Activated CD8-positive, alpha-beta memory T cell treated with anti-CD3 and anti-CD28 coated beads for 24 hours (primary cell): ENCODE measurements around the gene HSPBP1.
A peak's percentile ranks its signal among the peaks of the same experiment; 100 is the strongest.
"Not testable (repeated sequence)": the region's sequence is repeated elsewhere in the genome, so short reads cannot be mapped to it uniquely, and the experiment has no call there.

Source experiments
- DNase-seq: peaks from one replicate; pipeline ENCODE4 v3.0.0-alpha.2; 2020

The HSPBP1 gene, protein sequence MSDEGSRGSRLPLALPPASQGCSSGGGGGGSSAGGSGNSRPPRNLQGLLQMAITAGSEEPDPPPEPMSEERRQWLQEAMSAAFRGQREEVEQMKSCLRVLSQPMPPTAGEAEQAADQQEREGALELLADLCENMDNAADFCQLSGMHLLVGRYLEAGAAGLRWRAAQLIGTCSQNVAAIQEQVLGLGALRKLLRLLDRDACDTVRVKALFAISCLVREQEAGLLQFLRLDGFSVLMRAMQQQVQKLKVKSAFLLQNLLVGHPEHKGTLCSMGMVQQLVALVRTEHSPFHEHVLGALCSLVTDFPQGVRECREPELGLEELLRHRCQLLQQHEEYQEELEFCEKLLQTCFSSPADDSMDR

GRCh38 chr19:55279770-55280643, at the start of gene HSPBP1:
Gene HSPBP1 (minus strand): TSS chr19:55280110. CDS start chr19:55279608, 502 bp downstream.
- peak; percentile 99 for DNase-seq

DNA sequence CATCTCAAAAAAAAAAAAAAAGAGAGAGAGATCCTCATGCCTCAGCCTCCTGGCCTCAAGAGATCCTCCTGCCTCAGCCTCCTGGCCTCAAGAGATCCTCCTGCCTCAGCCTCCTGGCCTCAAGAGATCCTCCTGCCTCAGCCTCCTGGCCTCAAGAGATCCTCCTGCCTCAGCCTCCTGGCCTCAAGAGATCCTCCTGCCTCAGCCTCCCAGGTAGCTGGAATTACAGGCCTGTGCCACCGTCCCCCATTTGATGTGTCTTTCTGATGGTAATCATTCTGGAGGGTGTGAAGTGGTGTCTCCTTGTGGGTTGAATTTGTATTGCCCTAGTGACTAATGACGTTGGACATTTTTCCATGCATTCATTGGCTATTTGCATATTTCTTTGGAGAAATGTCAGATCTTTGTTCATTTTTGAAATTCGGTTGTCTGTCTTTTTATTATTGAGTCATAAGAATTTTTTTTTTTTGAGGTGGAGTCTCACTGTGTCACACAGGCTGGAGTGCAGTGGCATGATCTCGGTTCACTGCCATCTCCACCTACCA, 48.9 kb upstream of the HSPBP1 start:
- not testable (repeated sequence) for DNase-seq

DNA sequence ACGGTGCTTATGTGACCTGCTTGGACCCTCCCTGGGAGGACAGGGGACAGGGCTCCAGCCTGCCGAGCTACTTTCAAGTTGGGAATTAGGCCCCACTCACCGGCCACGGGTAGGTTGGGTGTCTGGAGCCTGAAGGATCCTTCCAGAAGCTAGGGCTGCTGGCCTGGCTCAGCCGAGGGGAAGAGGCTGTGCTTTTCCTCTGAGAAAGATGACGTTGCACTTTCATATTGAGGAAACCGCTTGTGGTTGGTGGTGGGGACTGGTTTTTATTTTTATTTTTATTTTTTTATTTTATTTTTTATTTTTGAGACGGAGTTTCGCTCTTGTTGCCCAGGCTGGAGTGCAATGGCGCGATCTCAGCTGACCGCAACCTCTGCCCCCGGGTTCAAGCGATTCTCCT, 45.3 kb upstream of the HSPBP1 start, which contains the start of gene TMEM150B:
Gene TMEM150B, minus strand, starts transcription at position 170 of the 400 bp plus-strand sequence. CDS start 4,305 bp downstream, outside the sequence.
- DNase-seq: no peak

DNA sequence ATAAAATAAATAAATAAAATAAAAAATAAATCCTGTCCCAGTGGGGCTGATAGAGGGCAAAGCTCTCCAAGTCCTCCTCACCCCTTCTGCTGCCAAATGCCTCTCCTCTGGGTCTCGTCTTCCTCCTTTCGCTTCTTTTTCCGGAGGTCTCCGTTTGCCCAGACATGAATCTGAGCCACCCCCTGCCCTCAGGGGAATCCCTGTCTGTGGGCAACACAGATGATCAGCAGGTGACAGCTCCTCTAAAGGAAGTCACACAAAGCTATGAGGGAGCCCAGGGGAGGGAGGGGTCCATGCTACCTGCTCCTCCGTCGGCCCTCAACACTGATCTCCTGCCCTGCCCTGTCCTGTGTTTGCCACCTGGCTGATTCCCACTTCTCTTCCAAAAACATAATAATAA, 44.8 kb upstream of the HSPBP1 start:
- DNase-seq: no peak

GRCh38 chr19:55322204-55322885, 42.4 kb upstream of the HSPBP1 start:
- no peak for DNase-seq

DNA sequence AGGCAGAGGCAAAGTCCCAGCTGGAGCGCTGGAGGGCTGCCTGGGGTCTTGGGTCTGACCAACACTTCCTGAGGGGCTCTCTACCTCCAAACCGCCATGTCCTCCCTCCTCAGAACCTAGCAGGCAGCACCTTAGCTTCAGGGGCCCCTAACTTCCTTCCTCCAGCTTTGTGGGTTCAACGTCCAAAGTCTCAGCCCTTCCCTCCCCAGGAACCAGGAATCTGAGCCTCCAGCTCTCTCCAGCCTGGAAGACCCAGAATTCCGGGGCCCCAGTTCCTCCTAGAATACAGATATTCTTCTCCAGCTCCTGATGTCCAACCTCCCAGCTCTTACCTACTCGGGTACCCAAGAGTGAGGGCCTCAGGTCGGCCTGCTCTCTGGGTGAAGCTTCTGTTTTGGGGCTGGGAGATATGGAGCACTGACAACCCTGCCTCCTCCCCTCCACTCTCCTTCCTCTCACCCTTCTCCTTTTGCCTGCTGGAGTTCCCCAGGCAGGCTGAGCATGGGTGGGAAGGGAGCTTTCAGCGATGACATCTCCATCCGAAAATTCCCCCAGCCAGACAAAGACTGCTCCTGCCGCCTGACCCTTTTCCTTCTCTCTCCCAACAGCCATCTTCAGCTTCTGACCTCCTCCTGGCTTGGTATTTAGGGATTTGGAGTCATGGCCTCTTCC, 41.7 kb upstream of the HSPBP1 start:
- no peak for DNase-seq

- DNase-seq: no peak
Observed at GRCh38 chr19:55320844-55321419, 41.0 kb upstream of the HSPBP1 start.

GRCh38 chr19:55319785-55320184, 39.9 kb upstream of the HSPBP1 start:
- DNase-seq: no peak

DNA sequence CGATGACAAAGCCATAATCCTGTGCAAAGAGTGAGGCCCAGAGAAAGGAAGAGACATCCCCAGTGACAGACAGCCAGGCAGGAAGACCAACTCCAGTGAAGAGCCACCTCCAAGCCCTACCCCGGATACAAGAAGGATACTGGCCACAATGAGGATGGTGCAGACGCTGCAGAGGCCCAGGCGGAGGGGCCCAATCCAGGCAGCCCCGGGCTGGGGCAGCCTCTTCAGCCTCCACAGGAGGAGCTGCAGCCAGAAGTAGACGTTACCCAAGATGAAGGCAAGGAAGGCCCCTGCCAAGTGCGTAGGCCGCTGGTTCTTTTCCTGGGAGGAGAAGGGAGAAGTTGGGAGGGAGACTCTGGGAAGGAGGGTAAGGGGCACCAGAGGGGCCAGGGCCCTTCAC, 36.7 kb upstream of the HSPBP1 start:
- DNase-seq: no peak

DNA sequence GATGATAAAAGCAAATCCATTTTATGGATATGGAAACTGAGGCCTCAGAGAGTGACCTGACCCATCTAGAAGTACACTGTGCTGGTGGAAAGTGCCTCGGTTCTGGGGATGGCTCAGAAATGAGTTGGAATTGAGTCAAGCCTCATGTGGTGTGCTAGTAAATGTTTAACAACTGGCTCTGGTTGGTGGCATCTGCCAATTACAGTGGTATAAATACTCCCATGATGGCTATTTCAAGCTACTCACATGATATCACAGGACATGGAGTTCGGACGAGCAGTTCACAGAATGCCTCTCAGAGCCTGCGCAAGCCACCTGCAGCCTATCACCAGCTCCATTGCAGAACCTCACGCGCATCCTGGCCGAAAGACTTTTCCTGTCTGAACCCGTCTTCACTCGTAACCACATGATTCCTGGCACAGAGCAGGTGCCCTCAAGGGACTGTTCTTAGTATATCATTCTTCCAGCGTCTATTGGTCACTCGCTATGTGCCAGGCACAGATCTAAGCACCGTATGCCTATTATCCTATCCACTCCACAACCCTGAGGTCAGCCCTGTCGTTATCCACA, 36.1 kb upstream of the HSPBP1 start:
- DNase-seq: no peak

DNA sequence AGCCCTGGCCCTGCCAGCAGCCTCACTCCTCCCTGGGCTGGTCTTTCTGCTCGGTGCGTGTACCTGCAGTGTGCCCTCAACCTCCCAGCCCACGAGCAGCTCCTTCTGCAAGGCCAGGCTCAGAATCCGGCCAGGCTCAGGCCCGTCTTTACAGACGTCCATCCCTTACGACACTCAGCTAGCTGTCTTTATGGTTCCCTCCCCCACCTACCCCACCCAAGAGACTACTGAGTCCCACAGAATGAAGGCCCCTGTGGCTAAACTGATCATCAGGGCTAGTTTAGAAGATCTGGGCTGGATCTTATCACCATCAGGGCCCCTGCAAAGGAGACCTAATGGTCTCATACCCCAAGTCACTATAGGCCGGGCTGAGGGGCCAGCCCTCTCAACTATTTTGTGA, 34.5 kb upstream of the HSPBP1 start:
- no peak for DNase-seq

GRCh38 chr19:55312621-55313512, 33.0 kb upstream of the HSPBP1 start:
- DNase-seq: no peak

- no peak for DNase-seq
Observed at GRCh38 chr19:55311797-55312196, 31.9 kb upstream of the HSPBP1 start.

DNA sequence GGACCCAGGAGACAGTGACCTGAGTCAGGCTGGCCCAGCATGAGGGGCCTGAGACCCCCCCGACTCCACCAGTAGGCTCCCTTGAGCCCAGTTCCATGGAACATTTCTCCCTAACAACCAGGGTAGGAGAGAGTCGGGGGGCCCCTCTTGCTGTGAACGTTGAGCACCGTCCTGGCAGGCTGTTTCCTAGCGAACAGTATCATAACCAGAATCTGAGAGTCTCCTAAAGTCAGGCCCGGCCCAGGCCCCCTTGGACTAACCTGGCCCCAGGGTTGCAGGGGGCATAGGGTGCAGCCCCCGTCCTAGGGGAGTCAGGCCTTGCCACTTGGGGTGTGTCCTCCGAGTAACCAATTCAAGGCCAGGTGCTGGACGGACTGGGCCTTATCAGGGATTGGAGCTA, 31.5 kb upstream of the HSPBP1 start:
- no peak for DNase-seq

GRCh38 chr19:55310498-55310897, 30.6 kb upstream of the HSPBP1 start:
- no peak for DNase-seq

- no peak for DNase-seq
Observed at GRCh38 chr19:55309448-55309847, 29.5 kb upstream of the HSPBP1 start.

GRCh38 chr19:55308281-55308680, 28.4 kb upstream of the HSPBP1 start:
- DNase-seq: no peak

DNA sequence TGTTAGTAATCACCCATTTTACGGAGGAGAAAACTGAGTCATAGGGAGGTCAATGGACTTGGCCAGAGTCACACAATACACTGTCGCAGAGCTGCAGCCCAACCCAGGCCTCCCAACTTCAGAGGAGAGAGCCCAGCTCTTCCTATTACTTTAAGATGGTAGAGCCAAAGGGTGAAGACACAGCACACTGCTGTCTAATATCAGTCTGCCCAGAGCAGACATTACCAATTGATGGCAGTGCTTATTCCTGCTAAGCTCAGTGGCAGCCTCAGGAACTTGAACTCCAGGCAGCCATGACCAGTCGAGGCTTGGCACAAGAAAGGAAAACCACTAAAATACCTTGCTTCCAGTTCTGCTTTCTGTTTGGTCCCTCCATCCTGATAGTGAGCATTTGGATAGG, 26.8 kb upstream of the HSPBP1 start:
- no peak for DNase-seq

DNA sequence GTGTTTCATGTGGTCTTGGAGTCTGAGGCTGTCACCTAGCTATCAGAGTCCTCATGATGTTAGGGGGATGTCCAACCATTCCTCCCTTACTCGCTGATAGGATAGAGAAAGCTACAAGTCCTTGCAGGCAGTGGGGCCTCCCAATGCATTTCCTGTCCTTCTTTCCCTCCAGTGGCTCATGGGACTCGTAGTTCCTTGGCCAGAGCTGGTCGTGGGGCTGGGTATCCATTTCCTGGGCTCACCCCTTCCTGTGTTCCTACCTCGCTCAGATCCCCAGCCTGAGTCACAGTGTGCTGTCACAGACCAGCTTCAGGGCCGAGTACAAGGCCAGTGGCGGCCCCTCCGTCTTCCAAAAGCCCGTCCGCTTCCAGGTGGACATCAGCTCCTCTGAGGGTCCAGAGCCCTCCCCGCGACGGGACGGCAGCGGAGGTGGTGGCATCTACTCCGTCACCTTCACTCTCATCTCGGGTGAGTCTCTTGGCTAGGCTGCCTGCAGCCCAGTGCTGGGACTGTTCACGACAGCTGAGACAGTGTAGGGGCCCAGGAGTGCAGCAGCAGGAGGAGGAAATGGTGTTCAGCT, 26.2 kb upstream of the HSPBP1 start:
- DNase-seq: no peak

DNA sequence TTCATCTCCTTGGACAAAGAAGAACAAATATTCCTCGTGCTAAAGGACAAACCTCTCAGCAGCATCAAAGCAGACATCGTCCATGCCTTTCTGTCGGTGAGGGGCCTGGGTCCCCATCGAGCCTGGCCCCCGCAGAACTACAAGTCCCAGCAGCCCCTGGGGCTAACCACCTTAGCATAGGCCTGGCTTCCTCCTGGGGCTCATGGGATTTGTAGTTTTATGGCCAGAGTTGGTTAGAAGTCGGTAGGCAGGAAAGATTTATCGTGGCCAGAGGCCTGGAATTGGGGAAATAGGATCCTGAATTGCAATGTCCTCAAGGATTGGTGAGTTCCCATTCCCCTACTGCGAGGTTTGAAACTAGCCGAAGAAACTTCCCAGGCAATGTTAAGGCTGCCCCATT, 25.6 kb upstream of the HSPBP1 start:
- peak; percentile 75 for DNase-seq
